A549 (cell line): Measurements from ENCODE around the gene TRAPPC12.

Experiments
- CBX2 ChIP-seq: fragments of 200-600 bp; sonication (generic); IDR thresholded peaks from 2 replicates; pipeline ENCODE4 v1.6.1; 2016; ENCODE audit warnings: low read depth, mild to moderate bottlenecking, borderline replicate concordance
- TF ChIP-seq, protein P1 (sequence below): fragments of >200 bp; sonication (Bioruptor Twin); formaldehyde crosslinking; IDR thresholded peaks from 3 replicates; pipeline ENCODE4 v1.5.1; 2016

- TF ChIP-seq CBX2 = no peak
- TF ChIP-seq, protein P1, sequence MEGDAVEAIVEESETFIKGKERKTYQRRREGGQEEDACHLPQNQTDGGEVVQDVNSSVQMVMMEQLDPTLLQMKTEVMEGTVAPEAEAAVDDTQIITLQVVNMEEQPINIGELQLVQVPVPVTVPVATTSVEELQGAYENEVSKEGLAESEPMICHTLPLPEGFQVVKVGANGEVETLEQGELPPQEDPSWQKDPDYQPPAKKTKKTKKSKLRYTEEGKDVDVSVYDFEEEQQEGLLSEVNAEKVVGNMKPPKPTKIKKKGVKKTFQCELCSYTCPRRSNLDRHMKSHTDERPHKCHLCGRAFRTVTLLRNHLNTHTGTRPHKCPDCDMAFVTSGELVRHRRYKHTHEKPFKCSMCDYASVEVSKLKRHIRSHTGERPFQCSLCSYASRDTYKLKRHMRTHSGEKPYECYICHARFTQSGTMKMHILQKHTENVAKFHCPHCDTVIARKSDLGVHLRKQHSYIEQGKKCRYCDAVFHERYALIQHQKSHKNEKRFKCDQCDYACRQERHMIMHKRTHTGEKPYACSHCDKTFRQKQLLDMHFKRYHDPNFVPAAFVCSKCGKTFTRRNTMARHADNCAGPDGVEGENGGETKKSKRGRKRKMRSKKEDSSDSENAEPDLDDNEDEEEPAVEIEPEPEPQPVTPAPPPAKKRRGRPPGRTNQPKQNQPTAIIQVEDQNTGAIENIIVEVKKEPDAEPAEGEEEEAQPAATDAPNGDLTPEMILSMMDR = no peak
Measured at GRCh38 chr2:3432067-3432466, 52.6 kb downstream of the TRAPPC12 start.
